ENCODE measurements around the gene MTCL1.

Gene MTCL1

GRCh38 chr18:8705238-8705960 lies at the start of gene MTCL1:
Gene MTCL1 (plus strand): TSS chr18:8705556. CDS start chr18:8705661, 105 bp downstream.
- DNase-seq (ENCODE audit: low spot score) = peak; percentile 83

GRCh38 chr18:8656232-8656631 lies 49.1 kb upstream of the MTCL1 start:
- DNase-seq (ENCODE audit: low spot score) = no peak

- DNase-seq (ENCODE audit: low spot score) = no peak
Observed at GRCh38 chr18:8657050-8657820, 48.1 kb upstream of the MTCL1 start.

DNA sequence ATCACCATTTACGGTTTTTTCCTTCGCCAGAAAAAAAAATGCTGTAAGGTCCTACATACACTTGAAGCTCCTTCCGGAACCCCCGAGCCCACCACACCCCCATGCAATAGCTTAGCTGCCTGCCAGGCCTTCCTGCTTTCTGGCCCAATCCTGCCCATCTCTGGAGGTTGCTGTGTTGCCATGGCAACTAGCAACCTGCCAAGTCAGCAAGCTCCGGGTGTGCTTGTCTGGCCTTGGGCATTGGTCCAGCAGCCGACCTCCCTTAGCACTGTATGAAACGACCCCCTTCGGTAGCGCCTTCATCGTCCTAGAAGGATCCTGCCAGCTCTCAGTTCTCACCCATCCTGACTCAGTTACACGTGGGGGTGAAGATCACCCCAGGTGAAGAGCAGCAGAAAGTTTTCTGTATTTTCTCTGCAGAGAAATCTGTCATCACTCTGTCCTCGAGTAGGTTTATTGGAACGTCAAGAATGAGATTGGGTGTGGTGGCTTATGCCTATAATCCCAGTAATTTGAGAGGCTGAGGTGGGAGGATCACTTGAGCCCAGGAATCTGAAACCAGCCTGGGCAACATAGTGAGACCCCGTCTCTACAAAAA lies 47.4 kb upstream of the MTCL1 start:
- DNase-seq (ENCODE audit: low spot score) = no peak

DNA sequence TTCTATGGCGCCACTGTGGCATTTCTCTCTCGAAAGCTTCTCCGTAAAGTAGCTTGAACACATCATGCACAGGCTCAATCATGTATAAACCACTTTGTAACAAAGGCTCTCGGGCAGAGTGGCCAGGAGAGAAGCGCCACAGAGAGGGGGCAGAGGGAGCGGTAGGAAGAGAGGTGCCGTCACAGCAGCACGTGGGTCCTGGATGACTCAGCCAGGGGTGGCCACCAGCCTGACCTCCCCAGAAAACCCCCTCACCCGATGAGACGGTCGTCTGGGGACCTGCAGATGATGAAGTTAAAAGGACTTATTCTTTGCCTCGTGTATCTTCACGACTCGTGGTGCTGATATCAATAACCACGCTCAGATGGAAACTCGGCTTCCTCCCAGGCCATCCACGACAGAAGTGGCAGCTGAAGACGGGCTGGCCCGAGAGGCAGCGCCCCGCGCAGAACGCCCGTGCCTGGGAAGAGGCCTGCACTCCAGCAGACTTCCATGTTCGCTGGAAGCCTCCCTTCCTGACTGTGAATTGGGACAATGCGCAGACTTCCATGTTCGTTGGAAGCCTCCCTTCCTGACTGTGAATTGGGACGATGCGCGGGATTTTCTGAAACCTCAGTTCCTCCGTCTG lies 46.4 kb upstream of the MTCL1 start:
- DNase-seq (ENCODE audit: low spot score) = no peak

- no peak for DNase-seq (ENCODE audit: low spot score)
Observed at GRCh38 chr18:8659609-8660242, 45.6 kb upstream of the MTCL1 start.

DNA sequence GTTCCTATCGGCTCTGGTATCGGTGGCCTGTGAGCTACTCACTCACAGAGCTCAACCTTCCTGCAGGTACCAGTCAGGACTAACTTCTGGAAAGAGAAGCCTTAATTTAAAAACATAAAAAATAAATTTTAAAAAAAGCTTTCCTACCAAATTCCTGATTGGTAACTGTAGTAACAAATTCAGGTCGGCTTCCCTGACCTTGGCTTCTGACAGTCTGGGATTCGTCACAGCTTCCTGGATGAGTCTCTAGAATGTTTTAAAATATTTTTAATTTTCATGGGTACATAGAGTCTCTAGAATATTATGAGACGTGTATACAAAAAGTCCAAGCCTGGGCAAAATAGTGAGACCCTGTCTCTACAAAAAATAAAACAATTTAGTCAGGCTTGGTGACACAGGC lies 45.0 kb upstream of the MTCL1 start:
- DNase-seq (ENCODE audit: low spot score) = no peak

DNA sequence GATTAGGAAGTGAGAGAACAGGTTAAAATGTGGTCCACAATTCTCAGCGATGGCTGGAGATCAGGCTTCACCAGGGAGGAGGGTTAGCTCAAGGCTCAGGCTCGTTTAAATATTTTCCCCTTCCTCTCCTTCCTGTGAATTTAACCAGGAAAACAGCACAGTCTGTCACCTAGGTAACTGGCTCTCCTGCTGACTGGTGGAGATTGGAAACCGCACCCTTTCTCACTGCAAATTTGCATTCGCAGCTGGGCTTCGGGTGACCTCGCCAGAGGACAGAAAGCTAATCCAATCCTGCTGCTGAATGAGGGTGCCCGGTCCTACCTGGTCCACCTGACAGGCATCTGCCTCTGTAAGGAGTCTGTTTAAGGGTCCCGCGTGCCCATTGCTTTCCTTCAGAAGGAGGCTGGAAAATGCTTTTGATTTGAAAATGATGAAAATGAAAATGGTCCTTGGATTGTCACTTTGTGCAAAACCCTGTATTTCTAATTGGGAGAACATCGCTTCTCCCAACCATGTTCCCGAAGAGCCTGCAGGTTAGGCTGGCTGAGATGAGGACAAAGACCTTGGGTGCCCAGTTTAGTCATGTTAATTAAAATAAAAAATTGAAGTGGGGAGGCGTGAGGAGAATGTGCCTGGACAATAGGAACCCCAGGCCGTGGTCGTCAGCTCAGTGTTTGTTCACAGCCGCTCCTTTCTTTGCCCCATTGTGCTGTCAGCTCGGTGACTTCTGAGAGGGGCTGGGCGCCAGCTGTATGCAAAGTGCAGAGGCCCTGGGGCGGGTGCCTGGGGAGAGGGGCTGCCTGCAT lies 43.4 kb upstream of the MTCL1 start:
- peak; percentile 28 for DNase-seq (ENCODE audit: low spot score)

DNA sequence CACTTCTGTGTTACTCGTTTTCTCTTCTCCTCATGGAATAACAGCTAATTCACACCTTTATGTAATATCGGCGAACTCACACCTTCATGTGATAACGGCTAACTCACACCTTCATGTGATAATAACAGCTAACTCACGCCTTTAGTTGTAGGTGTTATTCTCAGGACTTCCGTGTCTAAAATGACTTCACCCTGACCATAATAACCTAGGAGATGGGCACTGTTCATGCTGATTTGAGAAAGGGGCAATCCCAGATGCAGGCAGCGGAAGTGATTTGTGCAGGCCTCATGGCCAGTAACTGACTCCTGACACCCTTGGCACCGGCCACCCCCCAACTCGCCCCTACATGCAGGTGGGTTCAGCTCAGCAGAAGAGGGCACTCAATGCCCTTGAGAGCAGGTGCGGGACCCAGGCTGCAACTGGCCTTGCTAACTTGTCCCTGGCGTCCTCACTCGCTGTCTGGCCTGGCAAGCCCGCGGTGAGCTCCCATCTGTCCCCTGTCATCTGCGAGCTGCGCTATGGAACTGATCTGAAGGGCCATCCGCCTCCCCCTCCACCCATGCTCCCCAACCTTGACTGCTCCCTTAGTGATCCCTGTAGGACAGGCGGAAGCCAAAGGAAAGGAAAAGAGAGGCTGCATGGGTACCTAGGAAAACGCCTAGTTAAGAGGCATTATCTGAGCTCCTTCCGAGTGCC lies 42.6 kb upstream of the MTCL1 start:
- DNase-seq (ENCODE audit: low spot score) = no peak

GRCh38 chr18:8667846-8668245 lies 37.5 kb upstream of the MTCL1 start:
- no peak for DNase-seq (ENCODE audit: low spot score)

- DNase-seq (ENCODE audit: low spot score) = no peak
Observed at GRCh38 chr18:8668381-8668780, 37.0 kb upstream of the MTCL1 start.

GRCh38 chr18:8669571-8669970 lies 35.8 kb upstream of the MTCL1 start:
- DNase-seq (ENCODE audit: low spot score) = no peak

GRCh38 chr18:8673256-8674209 lies 31.8 kb upstream of the MTCL1 start:
- DNase-seq (ENCODE audit: low spot score) = no peak

DNA sequence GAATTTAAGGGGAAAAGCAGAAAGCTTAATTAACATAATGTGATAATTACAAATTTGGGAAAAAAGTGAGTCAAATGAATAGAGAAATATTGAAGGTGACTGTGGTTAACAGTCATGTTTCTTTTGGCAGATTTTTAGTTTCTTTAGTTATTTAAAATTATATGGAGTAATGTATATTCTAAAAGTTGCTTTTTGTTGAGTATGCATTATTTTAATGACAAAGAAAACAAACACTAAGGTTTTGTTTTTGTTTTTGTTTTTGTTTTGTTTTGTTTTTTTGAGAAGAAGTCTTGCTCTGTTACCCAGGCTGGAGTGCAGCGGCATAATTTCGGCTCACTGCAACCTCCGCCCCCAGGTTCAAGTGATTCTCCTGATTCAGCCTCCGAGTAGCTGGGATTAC lies 30.3 kb upstream of the MTCL1 start:
- DNase-seq (ENCODE audit: low spot score) = no peak

DNA sequence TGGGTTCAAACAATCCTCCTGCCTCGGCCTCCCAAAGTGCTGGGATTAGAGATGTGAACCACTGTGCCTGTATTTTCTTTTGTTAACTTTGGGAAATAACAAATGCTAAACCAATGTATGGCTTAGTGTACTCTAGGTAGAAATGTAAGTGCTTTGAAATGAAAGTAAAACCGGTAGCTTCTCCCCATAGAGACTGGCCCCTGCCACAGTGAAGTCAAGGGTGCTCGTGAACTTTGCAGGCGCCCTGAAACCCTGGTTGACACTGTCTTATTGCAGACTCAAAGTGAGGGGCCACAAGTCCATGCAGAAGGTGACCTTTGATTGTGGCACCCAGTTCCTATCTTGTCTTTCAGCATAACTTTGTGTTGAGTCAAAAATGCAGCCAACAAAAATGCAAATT lies 24.2 kb upstream of the MTCL1 start:
- no peak for DNase-seq (ENCODE audit: low spot score)

DNA sequence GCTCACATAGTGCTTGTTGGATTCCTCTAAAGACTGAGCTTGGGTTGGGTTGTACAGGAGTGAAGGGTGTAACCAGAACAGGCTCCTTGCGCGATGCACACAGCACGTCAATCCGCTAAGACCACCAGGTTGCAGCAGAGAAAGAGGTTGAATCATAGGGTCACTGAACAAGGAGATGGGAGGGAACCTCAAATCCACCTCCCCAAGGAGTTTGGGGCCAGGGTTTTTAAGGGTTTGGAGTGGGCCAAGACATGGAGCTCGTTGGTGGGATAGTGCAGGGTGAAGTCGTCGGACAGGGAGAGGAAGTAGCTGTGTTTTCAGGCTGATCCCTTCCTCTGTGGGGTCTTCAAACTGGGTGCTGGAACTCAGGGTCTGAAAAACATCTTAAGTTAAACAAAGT lies 20.8 kb upstream of the MTCL1 start:
- no peak for DNase-seq (ENCODE audit: low spot score)

DNA sequence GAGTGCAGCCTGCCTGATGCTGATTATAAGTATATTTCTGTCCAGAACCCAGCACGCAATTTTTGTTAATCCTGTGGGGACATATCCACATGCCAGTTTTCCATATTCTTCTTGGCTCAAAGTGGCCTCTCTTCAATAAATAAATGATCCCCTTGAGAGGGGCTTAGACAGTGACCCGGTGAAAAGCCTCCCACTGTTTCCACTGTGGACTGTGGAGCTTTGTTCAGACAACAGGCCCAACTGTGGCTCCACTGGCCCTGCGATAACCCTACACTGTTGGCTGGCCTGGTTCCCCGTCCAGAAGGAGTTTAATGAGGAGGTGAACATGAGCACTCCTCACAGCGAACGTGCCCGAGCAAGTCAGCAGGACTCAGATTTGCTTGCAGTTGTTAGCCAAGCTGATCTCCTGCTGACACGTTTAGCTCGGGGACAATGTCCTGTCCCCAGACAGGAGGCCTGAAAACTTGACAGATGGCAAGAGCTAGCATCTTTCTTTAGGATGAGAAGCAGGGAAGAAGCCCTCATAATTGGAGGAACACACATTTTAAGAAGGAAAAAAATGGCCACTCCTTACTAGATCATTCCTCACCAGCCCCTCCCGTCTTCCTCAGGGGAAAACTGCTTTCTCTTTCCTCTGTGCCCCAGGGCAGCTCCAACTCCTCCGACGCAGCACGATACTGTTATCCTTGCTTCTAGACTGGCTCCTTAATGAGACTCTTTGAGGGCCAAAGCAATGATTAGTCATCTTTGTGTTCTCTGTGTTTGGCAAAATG lies 20.0 kb upstream of the MTCL1 start:
- no peak for DNase-seq (ENCODE audit: low spot score)

GRCh38 chr18:8685914-8686216 lies 19.5 kb upstream of the MTCL1 start:
- DNase-seq (ENCODE audit: low spot score) = no peak

DNA sequence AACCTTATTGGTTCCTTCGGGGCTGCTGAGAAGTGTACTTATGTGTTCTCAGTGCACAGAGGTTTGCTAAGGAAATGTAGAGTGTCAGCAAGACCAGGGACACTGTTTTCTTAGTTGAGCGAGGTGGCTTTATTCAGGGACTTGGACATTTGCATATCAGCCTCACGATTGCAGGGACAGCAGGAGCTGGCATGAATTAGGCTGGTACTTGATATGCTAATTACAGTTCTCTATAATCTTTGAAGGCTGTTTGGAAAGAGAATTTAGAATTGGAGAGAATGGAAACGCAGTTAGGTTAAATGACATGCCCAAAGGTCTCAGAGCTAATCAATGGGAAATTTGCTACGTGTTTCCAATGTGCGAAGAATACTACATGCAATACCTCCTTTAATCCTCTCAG lies 18.7 kb upstream of the MTCL1 start:
- no peak for DNase-seq (ENCODE audit: low spot score)
